Stimulated activated CD8-positive, alpha-beta memory T cell treated with anti-CD3 and anti-CD28 coated beads, Interleukin-4, amount 100 ng/mL, for 4 hours (primary cell): Measurements from ENCODE around the gene GJD2.

Source experiments
- DNase-seq, 2 donors: peaks; one replicate each; pipeline ENCODE4 v3.0.0-alpha.2; 2020; ENCODE audit warnings: low read depth in 2 of 2, low spot score in 1 of 2

The GJD2 gene

GRCh38 chr15:34726406-34727100 lies 28.2 kb downstream of the GJD2 start:
- no peak for DNase-seq

DNA sequence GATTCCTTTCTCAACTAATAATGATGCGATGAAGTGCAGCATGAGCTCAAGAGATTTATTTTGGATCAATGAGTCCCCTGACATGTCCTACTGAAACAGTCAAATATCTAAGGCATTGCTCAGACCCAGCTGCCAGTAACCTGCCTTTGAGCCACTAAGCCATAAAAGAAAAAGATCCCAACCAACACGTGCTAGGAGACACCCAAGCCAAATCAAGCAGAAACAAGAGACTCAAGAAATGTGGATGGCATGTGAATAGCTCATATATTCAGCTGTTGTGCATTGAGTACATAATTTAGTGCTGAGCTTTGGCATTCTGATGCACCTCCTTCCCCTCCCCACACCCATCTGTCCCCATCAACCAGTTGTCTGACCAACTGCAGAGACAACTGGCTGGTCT lies 29.2 kb downstream of the GJD2 start:
- DNase-seq: no peak

DNA sequence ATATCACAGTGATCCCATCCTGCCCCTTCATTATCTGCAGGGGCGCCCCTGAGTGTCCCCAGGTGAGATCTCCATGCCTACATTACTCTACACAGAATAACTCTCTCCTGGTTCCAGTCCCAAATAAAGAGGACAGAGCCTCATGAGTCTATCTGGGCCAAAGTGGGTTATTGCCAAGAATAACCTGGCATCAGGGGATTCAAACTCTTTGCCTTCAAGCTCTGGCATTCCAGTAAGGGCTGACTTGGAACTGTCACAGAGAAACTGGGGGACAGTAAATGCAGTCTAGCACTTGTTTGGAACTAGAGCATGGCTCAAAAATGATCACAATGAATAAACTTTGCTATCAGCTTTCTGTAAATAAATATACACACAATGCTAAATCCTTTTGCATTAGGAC lies 30.3 kb downstream of the GJD2 start:
- DNase-seq: no peak

- DNase-seq: no peak
These were observed 32.4 kb downstream of the GJD2 start for GRCh38 chr15:34722439-34722836.

GRCh38 chr15:34721802-34722438 lies 32.9 kb downstream of the GJD2 start:
- no peak for DNase-seq

DNA sequence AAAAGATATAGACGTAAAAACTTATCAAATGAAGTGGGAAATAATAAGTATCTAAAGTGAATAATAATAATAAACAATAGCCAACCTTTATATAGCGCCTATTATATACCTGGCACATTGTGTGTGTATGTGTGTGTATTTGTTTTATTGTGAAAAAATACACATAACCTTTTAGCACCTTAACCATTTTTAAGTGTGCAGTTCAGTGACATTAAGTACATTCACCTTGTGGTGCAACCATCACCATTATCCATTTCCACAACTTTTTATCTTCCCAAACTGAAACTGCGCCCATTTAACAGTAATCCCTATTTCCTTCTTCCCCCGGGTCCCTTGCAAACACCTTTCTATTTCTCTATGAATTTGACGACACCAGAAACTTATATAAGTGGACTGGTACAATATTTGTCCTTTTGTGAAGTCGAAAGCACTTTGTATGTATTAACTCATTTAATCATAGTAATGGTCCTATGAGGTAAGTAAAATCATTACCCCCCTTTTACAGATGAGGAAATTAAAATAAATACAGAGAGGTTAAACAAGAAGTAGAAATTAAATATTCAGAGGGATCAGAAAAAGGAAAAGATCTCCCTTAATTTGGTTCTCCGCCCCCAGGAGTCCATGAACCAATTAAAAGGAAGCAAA lies 33.5 kb downstream of the GJD2 start:
- no peak for DNase-seq

DNA sequence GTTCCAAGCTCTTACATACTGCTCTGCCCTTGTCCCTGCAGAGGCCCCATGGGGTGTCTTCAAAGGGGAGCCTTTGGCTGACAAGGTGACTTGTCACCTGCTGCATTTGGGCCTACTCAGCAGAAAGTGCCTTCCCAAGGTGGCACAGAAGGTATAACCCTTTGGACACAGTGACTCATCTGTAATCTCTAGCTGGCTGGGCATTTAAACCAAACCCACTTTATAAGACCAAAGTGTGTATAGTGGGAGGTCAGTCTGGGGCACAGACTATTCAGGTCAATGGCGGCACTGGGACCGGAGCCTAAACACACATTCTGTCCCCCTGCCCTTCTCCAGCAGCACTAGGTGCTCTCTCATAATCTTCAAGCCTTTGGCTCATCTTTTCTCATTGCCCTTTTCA lies 35.1 kb downstream of the GJD2 start:
- no peak for DNase-seq

DNA sequence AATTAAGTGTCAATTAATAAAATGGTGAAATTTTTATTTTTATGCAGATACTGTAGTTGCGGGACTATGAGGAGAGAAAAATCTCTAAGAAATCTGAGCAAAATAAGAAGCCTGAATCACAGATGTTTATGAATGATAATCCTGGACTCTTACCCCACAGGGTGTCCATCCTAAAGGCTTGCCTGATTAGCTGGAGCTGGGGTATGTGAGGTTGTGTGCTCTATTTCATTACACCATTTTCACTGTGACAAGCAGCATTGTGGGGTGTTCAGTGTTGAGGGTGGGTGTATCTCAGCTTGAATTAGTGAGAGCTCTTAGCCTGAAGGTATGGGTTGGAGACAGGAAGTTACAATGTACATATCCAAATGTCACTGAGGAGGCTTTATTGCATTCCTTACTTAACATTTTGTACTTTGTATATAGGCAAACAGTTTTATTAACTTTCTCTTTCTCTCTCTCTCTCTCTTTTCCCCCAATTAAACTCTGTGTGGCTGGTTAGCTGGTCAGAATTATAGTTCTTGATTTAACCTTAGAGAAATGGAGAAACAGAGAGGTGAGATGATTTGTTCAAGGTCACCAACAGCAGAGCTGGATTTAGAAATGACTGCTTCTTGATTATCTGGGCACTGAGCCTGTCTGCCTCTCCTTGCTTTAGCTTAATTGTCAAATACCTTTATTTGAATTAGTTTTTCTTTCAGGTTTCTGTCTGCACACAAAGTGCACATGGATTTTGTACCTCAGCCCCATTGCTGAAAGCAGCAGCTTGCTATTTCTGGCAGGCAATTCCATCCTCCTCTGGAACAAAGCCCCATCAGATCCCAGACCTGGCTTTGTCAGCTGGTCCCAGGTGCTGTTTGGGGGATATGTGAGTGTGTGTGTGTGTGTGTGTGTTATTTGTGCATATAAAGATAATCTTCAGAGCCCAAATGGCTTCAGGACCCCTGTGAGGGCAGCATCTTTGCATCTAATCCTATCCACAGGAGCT lies 35.8 kb downstream of the GJD2 start:
- no peak for DNase-seq

GRCh38 chr15:34717729-34718128 lies 37.1 kb downstream of the GJD2 start:
- no peak for DNase-seq

GRCh38 chr15:34716111-34716510 lies 38.7 kb downstream of the GJD2 start:
- DNase-seq: no peak

GRCh38 chr15:34714476-34715121 lies 40.2 kb downstream of the GJD2 start:
- no peak for DNase-seq

DNA sequence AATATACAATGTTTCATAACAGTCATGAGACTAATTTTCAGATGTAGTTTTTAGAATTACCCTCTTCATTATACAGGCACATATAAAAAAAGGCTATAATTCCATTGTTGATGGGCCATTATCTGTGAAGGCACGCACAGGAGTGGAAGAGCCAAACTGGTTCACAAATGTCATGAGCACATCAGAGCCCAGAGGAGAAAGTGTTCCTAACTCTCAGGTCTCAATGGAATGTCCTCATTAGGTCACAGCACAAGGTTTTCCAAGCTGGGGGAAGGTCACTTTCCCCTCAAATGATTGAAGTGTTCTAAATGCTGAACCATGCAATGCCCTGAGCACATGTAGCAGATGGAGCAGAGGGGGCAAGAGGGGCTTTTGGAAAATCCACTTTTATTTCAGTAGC lies 41.2 kb downstream of the GJD2 start:
- DNase-seq: no peak

DNA sequence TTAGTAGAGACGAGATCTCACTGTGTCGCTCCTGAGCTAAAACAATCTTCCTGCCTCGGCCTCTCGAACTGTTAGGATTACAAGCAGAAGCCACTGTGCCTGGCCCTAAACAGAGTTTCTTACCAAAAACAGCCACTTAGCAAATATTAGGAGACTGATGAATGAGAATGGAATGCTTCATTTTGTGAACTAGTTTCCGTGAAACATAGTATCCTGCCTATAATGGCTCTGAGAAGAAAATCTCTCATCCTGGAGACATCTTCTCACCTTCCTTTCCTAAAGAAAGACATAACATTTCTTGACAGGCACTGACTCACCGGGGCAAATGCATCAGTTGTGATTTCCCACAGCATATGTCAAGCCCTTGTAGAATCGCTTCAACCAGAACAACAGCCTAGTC lies 44.9 kb downstream of the GJD2 start:
- DNase-seq: no peak

- no peak for DNase-seq
These were observed 46.4 kb downstream of the GJD2 start for GRCh38 chr15:34708422-34708821.

DNA sequence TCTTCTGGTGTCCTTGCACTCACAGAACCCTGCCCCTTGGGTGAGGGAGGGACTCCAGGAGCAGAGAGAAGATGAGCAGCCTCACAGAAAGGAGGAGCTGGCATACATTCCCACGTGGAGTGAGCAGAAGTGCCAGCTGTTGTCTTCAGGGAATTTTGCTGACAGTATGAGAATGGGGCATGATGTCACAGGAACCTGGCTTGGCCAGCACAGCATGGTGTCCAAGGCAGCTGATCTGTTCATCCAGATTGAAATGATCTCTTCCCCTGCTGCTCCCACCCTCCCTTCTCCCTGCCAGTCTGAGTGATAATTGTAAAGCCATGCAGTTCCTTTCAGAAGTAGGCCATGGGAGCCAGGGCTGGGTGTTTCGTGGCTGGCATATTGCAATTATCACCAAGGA lies 53.3 kb downstream of the GJD2 start:
- no peak for DNase-seq
